GM18511 (cell line): ENCODE results near the gene INSYN2B.
"Not testable (repeated sequence)": the region's sequence is repeated elsewhere in the genome, so short reads cannot be mapped to it uniquely, and the experiment has no call there.

Experiments used
- ATAC-seq: cut with Tn5 transposase; IDR thresholded peaks from one replicate; pipeline ENCODE4 v1.9.1; 2021; ENCODE audit warnings: mild to moderate bottlenecking, moderate library complexity; ENCODE audit not compliant: unreplicated experiment

INSYN2B gene

GRCh38 chr5:169973056-169973455, 7.2 kb downstream of the INSYN2B start:
- ATAC-seq: no peak

GRCh38 chr5:169971780-169972179, 8.5 kb downstream of the INSYN2B start:
- no peak for ATAC-seq

GRCh38 chr5:169970911-169971765, 9.2 kb downstream of the INSYN2B start:
- no peak for ATAC-seq

GRCh38 chr5:169970339-169970738, 10.0 kb downstream of the INSYN2B start:
- ATAC-seq: no peak

- ATAC-seq: no peak
Observed at GRCh38 chr5:169964246-169964645, 16.0 kb downstream of the INSYN2B start.

- no peak for ATAC-seq
Observed at GRCh38 chr5:169960659-169961058, 19.6 kb downstream of the INSYN2B start.

GRCh38 chr5:169958278-169958677, 22.0 kb downstream of the INSYN2B start:
- no peak for ATAC-seq

- no peak for ATAC-seq
Observed at GRCh38 chr5:169956756-169957155, 23.5 kb downstream of the INSYN2B start.

GRCh38 chr5:169956126-169956525, 24.2 kb downstream of the INSYN2B start:
- ATAC-seq: no peak

GRCh38 chr5:169954786-169955185, 25.5 kb downstream of the INSYN2B start:
- no peak for ATAC-seq

GRCh38 chr5:169953196-169953595, 27.1 kb downstream of the INSYN2B start:
- not testable (repeated sequence) for ATAC-seq

- ATAC-seq: no peak
Observed at GRCh38 chr5:169950333-169950732, 30.0 kb downstream of the INSYN2B start.

GRCh38 chr5:169946743-169947295, 33.5 kb downstream of the INSYN2B start:
- no peak for ATAC-seq

- no peak for ATAC-seq
Observed at GRCh38 chr5:169945831-169946261, 34.4 kb downstream of the INSYN2B start.

- ATAC-seq: no peak
Observed at GRCh38 chr5:169944922-169945680, 35.2 kb downstream of the INSYN2B start.

- no peak for ATAC-seq
Observed at GRCh38 chr5:169944115-169944514, 36.2 kb downstream of the INSYN2B start.

- ATAC-seq: no peak
Observed at GRCh38 chr5:169943026-169943425, 37.3 kb downstream of the INSYN2B start.

- ATAC-seq: no peak
Observed at GRCh38 chr5:169942181-169942580, 38.1 kb downstream of the INSYN2B start.

- no peak for ATAC-seq
Observed at GRCh38 chr5:169941542-169941941, 38.8 kb downstream of the INSYN2B start.

GRCh38 chr5:169939731-169940130, 40.6 kb downstream of the INSYN2B start:
- no peak for ATAC-seq

- ATAC-seq: no peak
Observed at GRCh38 chr5:169938439-169938838, 41.9 kb downstream of the INSYN2B start.

- ATAC-seq: no peak
Observed at GRCh38 chr5:169935762-169936161, 44.5 kb downstream of the INSYN2B start.
